A673 (cell line): Measurements from ENCODE around the gene ZNF487.

Experiments used
- EZH2 ChIP-seq: fragments of 200-600 bp; sonication (generic); IDR thresholded peaks from 2 replicates; pipeline ENCODE4 v1.6.1; 2017; ENCODE audit warnings: borderline replicate concordance, low read depth, mild to moderate bottlenecking, mixed read lengths, antibody characterized with exemption, low read length; ENCODE audit not compliant: poor library complexity, severe bottlenecking
- TF ChIP-seq, protein P1 (sequence below): fragments of 300-800, 200-600 bp; sonication (generic); conservative IDR thresholded peaks from 2 replicates; pipeline ENCODE4 v1.5.1; 2017; ENCODE audit warnings: low read depth, mild to moderate bottlenecking, antibody characterized with exemption, low read length, moderate library complexity, mixed read lengths

DNA sequence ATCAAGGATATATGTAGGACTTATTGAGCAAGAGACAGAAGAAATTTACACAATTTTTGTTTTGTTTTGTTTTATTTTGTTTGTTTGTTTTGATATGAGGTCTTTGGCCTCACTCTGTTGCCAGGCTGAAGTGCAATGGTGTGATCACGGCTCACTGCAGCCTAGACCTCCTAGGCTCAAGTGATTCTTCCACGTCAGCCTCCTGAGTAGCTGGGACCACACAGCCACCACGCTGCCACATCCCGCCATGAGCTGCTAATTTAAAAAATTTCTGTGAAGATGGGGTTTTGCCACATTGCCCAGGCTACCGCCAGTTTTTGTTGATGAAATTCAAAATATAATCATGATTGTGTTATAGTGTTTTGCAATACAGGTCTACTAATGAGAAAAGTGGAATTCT lies 54.9 kb downstream of the ZNF487 start:
- TF ChIP-seq, protein P1, sequence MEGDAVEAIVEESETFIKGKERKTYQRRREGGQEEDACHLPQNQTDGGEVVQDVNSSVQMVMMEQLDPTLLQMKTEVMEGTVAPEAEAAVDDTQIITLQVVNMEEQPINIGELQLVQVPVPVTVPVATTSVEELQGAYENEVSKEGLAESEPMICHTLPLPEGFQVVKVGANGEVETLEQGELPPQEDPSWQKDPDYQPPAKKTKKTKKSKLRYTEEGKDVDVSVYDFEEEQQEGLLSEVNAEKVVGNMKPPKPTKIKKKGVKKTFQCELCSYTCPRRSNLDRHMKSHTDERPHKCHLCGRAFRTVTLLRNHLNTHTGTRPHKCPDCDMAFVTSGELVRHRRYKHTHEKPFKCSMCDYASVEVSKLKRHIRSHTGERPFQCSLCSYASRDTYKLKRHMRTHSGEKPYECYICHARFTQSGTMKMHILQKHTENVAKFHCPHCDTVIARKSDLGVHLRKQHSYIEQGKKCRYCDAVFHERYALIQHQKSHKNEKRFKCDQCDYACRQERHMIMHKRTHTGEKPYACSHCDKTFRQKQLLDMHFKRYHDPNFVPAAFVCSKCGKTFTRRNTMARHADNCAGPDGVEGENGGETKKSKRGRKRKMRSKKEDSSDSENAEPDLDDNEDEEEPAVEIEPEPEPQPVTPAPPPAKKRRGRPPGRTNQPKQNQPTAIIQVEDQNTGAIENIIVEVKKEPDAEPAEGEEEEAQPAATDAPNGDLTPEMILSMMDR: no peak
- no peak for TF ChIP-seq EZH2
